Measurements from ENCODE around the gene RIT1.

The RIT1 gene

DNA sequence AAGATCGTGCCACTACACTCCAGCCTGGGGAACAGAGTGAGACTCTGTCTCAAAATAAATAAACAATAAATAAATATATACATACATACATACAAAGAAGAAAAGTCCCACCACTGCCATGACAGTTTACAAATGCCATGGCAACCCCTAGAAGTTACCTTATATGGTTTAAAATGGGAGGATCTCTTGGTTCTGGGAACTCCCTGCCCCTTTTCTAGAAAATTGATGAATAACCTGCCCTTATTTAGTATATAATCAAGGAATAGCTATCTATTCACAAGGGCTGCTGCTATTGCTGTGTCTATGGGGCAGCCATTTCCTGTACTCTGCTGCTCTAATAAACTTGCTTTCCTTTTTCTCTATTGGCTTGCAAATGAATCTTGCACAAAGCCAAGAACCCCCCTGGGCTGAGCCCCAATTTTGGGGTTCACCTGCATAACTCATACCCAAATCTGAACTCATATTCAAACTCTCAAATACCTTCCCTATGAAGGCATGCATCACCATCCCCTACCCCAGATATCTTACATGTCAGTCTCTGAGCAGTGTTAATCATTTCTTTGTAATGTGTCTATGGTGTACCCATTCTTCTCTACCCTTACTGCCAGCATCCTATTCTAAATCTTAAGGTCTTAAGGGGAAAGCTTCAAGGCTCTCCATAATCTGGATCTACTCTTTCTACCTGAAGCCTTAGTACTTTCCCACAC lies 63.2 kb downstream of the RIT1 start:
- peak overlapping the region; percentile 76 for H3K27ac Mint-ChIP-seq
- H3K27me3 Mint-ChIP-seq (ENCODE audit: low read depth) = no peaks in the 10 kb centered on the region
- H3K9me3 Mint-ChIP-seq = no peaks in the 10 kb centered on the region
- peaks cover 39% of the 10 kb centered on the region for H3K4me1 Mint-ChIP-seq (ENCODE audit: low read depth)
- no peak for DNase-seq (ENCODE audit: low spot score)
- peaks cover 60% of the 10 kb centered on the region for H3K36me3 Mint-ChIP-seq (ENCODE audit: low read depth)
- H3K4me3 Mint-ChIP-seq = peak overlapping the region; percentile 74
